GM23338 (cell line): ENCODE results near the gene INPP5A. TPM values are rescaled to one million over a fixed set of nuclear protein-coding genes. Genes with fewer than 3 reads are reported as not detected.

ENCODE experiments used
- ATAC-seq: fragments of 200-7000 bp; cut with Tn5 transposase; 3 replicates; pipeline ENCODE4 v1.9.1; 2020
- DNase-seq: peaks from one replicate; pipeline ENCODE4 v3.0.0-alpha.2; 2015; ENCODE audit warnings: low spot score
- H2AFZ ChIP-seq: fragments of 200-600 bp; sonication (generic); 2 replicates; pipeline ENCODE4 v1.8.0; 2016; ENCODE audit warnings: antibody characterized with exemption, mild to moderate bottlenecking, moderate library complexity
- H3F3A ChIP-seq: fragments of 200-600 bp; sonication (generic); replicated peaks from 2 replicates; pipeline ENCODE4 v1.8.0; 2017; ENCODE audit warnings: antibody characterized with exemption, mixed run types, low read depth
- H3K27ac ChIP-seq: fragments of 200-600 bp; sonication (generic); 2 replicates; pipeline ENCODE4 v1.6.1; 2016; ENCODE audit warnings: low read depth
- H3K27me3 ChIP-seq: fragments of 200-600 bp; sonication (generic); 2 replicates; pipeline ENCODE4 v1.8.0; 2016; ENCODE audit warnings: mild to moderate bottlenecking, mixed run types, moderate library complexity; ENCODE audit not compliant: insufficient read depth
- H3K36me3 ChIP-seq: fragments of 200-600 bp; sonication (generic); 2 replicates; pipeline ENCODE4 v1.8.0; 2016; ENCODE audit warnings: mild to moderate bottlenecking; ENCODE audit not compliant: insufficient read depth
- H3K4me1 ChIP-seq: fragments of 200-600 bp; sonication (generic); 2 replicates; pipeline ENCODE4 v1.8.0; 2016; ENCODE audit warnings: mild to moderate bottlenecking, moderate library complexity; ENCODE audit not compliant: insufficient read depth
- H3K4me2 ChIP-seq: fragments of 200-600 bp; sonication (generic); 2 replicates; pipeline ENCODE4 v1.7.1; 2017; ENCODE audit warnings: mixed run types
- H3K4me3 ChIP-seq: fragments of 200-600 bp; sonication (generic); 2 replicates; pipeline ENCODE4 v1.6.1; 2016; ENCODE audit warnings: mixed run types
- H3K79me2 ChIP-seq: fragments of 200-600 bp; sonication (generic); replicated peaks from 2 replicates; pipeline ENCODE4 v1.8.0; 2017; ENCODE audit warnings: mild to moderate bottlenecking; ENCODE audit not compliant: insufficient read depth
- H3K9me2 ChIP-seq: fragments of 200-600 bp; sonication (generic); 2 replicates; pipeline ENCODE4 v1.8.0; 2017; ENCODE audit not compliant: insufficient read depth
- H4K20me1 ChIP-seq: fragments of 200-600 bp; sonication (generic); replicated peaks from 2 replicates; pipeline ENCODE4 v1.8.0; 2017; ENCODE audit warnings: mild to moderate bottlenecking; ENCODE audit not compliant: insufficient read depth
- H3K27ac Mint-ChIP-seq: 2 replicates; pipeline ENCODE4 v1.8.0; 2020; ENCODE audit warnings: inconsistent platforms, mild to moderate bottlenecking, moderate library complexity, mixed read lengths
- H3K27me3 Mint-ChIP-seq: 3 replicates; pipeline ENCODE4 v1.8.0; 2022; ENCODE audit warnings: low read depth, mild to moderate bottlenecking, moderate library complexity, mixed read lengths, inconsistent platforms; ENCODE audit not compliant: insufficient read depth, poor library complexity
- H3K36me3 Mint-ChIP-seq: 3 replicates; pipeline ENCODE4 v1.8.0; 2021; ENCODE audit warnings: low read depth, mild to moderate bottlenecking, inconsistent platforms, moderate library complexity, mixed read lengths
- H3K4me1 Mint-ChIP-seq: 3 replicates; pipeline ENCODE4 v1.8.0; 2020; ENCODE audit warnings: mild to moderate bottlenecking, inconsistent platforms, mixed read lengths
- H3K4me3 Mint-ChIP-seq: 3 replicates; pipeline ENCODE4 v1.8.0; 2021; ENCODE audit warnings: moderate library complexity, mild to moderate bottlenecking, inconsistent platforms, mixed read lengths
- H3K9me3 Mint-ChIP-seq: 3 replicates; pipeline ENCODE4 v1.8.0; 2020; ENCODE audit warnings: moderate library complexity, mild to moderate bottlenecking, inconsistent platforms, mixed read lengths
- EZH2 ChIP-seq: fragments of 200-600 bp; sonication (generic); IDR thresholded peaks from one replicate; pipeline ENCODE4 v1.8.0; 2017; ENCODE audit warnings: antibody characterized with exemption, mild to moderate bottlenecking, low read depth; ENCODE audit not compliant: unreplicated experiment
- EZH2phosphoT487 ChIP-seq: fragments of 200-600 bp; sonication (generic); IDR thresholded peaks from one replicate; pipeline ENCODE4 v1.8.1; 2018; ENCODE audit warnings: antibody characterized with exemption; ENCODE audit not compliant: unreplicated experiment
- JUNB ChIP-seq: IDR thresholded peaks from one replicate; pipeline ENCODE4 v1.6.1; 2016; ENCODE audit warnings: antibody characterized with exemption; ENCODE audit not compliant: unreplicated experiment
- NANOG ChIP-seq: IDR thresholded peaks from 2 replicates; pipeline ENCODE4 v1.6.1; 2016; ENCODE audit warnings: antibody characterized with exemption, borderline replicate concordance
- POLR2AphosphoS5 ChIP-seq: IDR thresholded peaks from 2 replicates; pipeline ENCODE4 v1.6.1; 2016; ENCODE audit warnings: antibody characterized with exemption, low read depth
- STAT1 ChIP-seq: IDR thresholded peaks from one replicate; pipeline ENCODE4 v1.6.1; 2016; ENCODE audit warnings: antibody characterized with exemption; ENCODE audit not compliant: unreplicated experiment
- ZNF114 ChIP-seq: fragments of 250-450 bp; sonication (Bioruptor Pico); IDR thresholded peaks from 2 replicates; pipeline ENCODE4 v1.5.0; 2020; ENCODE audit warnings: mild to moderate bottlenecking, moderate library complexity
- polyA plus RNA-seq: library from polyadenylated mRNA; unstranded; fragments of >200 nt; fragmentation: Nextera tagmentation; extraction: Ambion mirVana; gene quantifications from 2 replicates; pipeline ENCODE4 v1.2.1, GENCODE V29; 2016
- total RNA-seq: library from RNA; depleted of rRNA; stranded (reverse); fragments of >200 nt; shearing (Covaris generic); gene quantifications from 2 replicates; pipeline ENCODE4 v1.2.3, GENCODE V29; 2014
- TF ChIP-seq, protein P1 (sequence below): fragments of 250-450 bp; sonication (Bioruptor Pico); IDR thresholded peaks from 2 replicates; pipeline ENCODE4 v1.5.0; 2020; ENCODE audit warnings: mild to moderate bottlenecking, moderate library complexity
- TF ChIP-seq, protein P2 (sequence below): IDR thresholded peaks from 2 replicates; pipeline ENCODE4 v1.6.1; 2016; ENCODE audit warnings: antibody characterized with exemption
- TF ChIP-seq, protein P3 (sequence below): IDR thresholded peaks from one replicate; pipeline ENCODE4 v1.6.1; 2018; ENCODE audit warnings: antibody characterized with exemption; ENCODE audit not compliant: unreplicated experiment

The INPP5A gene
- total and polyA plus RNA-seq, 2 experiments from 2014 or later: 5.9 to 40.6 TPM

DNA sequence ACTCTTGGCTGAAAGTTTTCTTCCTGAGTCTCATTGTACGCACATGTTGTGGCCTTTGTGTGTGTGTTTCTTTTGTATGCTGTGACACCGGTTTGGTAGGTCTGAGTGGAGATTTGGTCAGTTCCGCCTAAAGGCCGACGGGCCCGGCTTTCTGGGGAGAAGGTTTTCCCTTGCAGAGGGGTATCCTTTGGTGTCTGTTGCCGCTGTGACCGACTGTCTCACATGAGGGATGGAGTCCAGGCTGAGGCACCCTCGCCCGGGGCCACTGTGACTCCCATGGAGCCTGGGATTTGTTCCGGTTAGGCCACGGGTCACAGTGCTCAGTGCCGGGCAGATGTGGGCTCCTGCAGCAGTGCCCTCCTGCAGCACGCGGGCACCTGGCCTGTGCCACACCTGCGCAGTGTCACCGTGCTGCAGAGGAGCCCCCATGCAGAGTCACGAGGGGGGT is 19.4 kb downstream of the INPP5A start:
- DNase-seq: no peak
- Histone ChIP-seq H3K4me2 (no peak overlapping the region), H3K4me3 (no peak overlapping the region), H3K9me2 (no peaks in the 10 kb centered on the region), H3K36me3 (no peaks in the 10 kb centered on the region), H3K27ac (no peak overlapping the region), H2AFZ (no peak overlapping the region), H3K27me3 (no peaks in the 10 kb centered on the region), H3F3A (no peaks in the 10 kb centered on the region), H3K4me1 (no peaks in the 10 kb centered on the region), H3K79me2 (peaks cover 30% of the 10 kb centered on the region), H4K20me1 (peaks cover 13% of the 10 kb centered on the region; the same call in 1 of the 2 replicates)
- no peak overlapping the region for H3K4me3 Mint-ChIP-seq
- H3K27me3 Mint-ChIP-seq: peaks cover 1% of the 10 kb centered on the region
- no peak for ATAC-seq
- peaks cover 3% of the 10 kb centered on the region; the same call in 2 of the 3 replicates for H3K4me1 Mint-ChIP-seq
- no peak overlapping the region for H3K27ac Mint-ChIP-seq
- no peak for TF ChIP-seq POLR2AphosphoS5
- TF ChIP-seq ZNF114 (CRISPR knock-in tag): no peak
- no peak for TF ChIP-seq STAT1
- no peak for TF ChIP-seq NANOG
- no peaks in the 10 kb centered on the region for H3K9me3 Mint-ChIP-seq
- no peaks in the 10 kb centered on the region; the same call in 2 of the 3 replicates for H3K36me3 Mint-ChIP-seq

DNA sequence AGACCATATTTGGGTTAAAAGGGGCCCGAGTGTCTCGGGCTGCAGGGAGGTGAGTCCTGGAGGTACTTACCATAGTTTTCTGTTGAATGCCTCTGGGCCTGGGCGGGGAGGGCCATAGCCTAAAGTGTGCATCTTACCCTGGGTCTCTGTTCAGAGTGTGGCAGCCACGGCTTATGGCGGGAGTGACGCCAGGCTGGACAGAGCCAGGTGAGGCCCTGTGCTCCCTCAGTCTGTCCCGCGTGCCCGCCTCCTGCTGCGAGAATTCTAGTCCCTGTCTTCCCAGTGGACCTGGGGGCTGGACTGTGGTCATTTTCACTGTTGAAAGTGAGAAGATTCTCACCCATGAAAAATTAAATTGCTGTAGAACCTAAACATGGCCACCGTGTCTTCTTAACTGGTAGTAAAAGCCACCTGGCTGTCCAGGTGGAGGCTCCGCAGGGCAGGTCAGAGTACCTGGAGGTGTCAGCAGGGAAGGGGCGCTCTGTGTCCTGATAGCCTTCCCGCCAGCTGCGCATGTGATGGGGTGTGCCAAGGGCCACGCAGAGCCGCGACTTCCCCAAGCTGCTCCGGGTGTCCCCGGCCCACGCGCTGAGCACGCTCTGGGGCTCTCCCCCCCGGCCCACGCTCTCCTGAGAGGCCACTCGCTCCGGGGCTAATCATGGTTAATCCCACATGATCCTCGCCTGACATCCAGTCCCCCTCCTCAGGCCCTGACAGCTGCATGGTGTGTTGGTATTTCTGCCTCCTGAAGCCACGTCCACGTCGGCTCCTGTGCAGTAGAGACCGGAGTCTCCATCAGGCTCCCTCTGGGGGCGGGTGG is 20.3 kb downstream of the INPP5A start:
- peaks cover 13% of the 10 kb centered on the region; the same call in 1 of the 2 replicates for H4K20me1 ChIP-seq
- H3K4me3 ChIP-seq: no peak overlapping the region
- H3K27ac ChIP-seq: no peak overlapping the region
- Mint-ChIP-seq H3K9me3 (no peaks in the 10 kb centered on the region), H3K36me3 (no peaks in the 10 kb centered on the region; the same call in 2 of the 3 replicates), H3K27me3 (peaks cover 3% of the 10 kb centered on the region), H3K27ac (no peak overlapping the region), H3K4me1 (peaks cover 3% of the 10 kb centered on the region; the same call in 2 of the 3 replicates), H3K4me3 (no peak overlapping the region)
- no peak overlapping the region for H2AFZ ChIP-seq
- no peak overlapping the region for H3K4me2 ChIP-seq
- no peaks in the 10 kb centered on the region for H3K36me3 ChIP-seq
- H3K79me2 ChIP-seq: peaks cover 30% of the 10 kb centered on the region
- no peak for ATAC-seq
- H3F3A ChIP-seq: no peaks in the 10 kb centered on the region
- no peaks in the 10 kb centered on the region for H3K4me1 ChIP-seq
- no peak for DNase-seq
- H3K27me3 ChIP-seq: no peaks in the 10 kb centered on the region
- H3K9me2 ChIP-seq: no peaks in the 10 kb centered on the region
- TF ChIP-seq, protein P1, sequence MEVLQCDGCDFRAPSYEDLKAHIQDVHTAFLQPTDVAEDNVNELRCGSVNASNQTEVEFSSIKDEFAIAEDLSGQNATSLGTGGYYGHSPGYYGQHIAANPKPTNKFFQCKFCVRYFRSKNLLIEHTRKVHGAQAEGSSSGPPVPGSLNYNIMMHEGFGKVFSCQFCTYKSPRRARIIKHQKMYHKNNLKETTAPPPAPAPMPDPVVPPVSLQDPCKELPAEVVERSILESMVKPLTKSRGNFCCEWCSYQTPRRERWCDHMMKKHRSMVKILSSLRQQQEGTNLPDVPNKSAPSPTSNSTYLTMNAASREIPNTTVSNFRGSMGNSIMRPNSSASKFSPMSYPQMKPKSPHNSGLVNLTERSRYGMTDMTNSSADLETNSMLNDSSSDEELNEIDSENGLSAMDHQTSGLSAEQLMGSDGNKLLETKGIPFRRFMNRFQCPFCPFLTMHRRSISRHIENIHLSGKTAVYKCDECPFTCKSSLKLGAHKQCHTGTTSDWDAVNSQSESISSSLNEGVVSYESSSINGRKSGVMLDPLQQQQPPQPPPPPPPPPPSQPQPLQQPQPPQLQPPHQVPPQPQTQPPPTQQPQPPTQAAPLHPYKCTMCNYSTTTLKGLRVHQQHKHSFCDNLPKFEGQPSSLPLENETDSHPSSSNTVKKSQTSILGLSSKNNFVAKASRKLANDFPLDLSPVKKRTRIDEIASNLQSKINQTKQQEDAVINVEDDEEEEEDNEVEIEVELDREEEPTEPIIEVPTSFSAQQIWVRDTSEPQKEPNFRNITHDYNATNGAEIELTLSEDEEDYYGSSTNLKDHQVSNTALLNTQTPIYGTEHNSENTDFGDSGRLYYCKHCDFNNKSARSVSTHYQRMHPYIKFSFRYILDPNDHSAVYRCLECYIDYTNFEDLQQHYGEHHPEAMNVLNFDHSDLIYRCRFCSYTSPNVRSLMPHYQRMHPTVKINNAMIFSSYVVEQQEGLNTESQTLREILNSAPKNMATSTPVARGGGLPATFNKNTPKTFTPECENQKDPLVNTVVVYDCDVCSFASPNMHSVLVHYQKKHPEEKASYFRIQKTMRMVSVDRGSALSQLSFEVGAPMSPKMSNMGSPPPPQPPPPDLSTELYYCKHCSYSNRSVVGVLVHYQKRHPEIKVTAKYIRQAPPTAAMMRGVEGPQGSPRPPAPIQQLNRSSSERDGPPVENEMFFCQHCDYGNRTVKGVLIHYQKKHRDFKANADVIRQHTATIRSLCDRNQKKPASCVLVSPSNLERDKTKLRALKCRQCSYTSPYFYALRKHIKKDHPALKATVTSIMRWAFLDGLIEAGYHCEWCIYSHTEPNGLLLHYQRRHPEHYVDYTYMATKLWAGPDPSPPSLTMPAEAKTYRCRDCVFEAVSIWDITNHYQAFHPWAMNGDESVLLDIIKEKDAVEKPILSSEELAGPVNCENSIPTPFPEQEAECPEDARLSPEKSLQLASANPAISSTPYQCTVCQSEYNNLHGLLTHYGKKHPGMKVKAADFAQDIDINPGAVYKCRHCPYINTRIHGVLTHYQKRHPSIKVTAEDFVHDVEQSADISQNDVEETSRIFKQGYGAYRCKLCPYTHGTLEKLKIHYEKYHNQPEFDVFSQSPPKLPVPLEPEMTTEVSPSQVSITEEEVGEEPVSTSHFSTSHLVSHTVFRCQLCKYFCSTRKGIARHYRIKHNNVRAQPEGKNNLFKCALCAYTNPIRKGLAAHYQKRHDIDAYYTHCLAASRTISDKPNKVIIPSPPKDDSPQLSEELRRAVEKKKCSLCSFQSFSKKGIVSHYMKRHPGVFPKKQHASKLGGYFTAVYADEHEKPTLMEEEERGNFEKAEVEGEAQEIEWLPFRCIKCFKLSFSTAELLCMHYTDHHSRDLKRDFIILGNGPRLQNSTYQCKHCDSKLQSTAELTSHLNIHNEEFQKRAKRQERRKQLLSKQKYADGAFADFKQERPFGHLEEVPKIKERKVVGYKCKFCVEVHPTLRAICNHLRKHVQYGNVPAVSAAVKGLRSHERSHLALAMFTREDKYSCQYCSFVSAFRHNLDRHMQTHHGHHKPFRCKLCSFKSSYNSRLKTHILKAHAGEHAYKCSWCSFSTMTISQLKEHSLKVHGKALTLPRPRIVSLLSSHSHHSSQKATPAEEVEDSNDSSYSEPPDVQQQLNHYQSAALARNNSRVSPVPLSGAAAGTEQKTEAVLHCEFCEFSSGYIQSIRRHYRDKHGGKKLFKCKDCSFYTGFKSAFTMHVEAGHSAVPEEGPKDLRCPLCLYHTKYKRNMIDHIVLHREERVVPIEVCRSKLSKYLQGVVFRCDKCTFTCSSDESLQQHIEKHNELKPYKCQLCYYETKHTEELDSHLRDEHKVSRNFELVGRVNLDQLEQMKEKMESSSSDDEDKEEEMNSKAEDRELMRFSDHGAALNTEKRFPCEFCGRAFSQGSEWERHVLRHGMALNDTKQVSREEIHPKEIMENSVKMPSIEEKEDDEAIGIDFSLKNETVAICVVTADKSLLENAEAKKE: no peak
- TF ChIP-seq STAT1: no peak
- TF ChIP-seq, protein P2, sequence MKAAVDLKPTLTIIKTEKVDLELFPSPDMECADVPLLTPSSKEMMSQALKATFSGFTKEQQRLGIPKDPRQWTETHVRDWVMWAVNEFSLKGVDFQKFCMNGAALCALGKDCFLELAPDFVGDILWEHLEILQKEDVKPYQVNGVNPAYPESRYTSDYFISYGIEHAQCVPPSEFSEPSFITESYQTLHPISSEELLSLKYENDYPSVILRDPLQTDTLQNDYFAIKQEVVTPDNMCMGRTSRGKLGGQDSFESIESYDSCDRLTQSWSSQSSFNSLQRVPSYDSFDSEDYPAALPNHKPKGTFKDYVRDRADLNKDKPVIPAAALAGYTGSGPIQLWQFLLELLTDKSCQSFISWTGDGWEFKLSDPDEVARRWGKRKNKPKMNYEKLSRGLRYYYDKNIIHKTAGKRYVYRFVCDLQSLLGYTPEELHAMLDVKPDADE: no peak
- TF ChIP-seq, protein P3, sequence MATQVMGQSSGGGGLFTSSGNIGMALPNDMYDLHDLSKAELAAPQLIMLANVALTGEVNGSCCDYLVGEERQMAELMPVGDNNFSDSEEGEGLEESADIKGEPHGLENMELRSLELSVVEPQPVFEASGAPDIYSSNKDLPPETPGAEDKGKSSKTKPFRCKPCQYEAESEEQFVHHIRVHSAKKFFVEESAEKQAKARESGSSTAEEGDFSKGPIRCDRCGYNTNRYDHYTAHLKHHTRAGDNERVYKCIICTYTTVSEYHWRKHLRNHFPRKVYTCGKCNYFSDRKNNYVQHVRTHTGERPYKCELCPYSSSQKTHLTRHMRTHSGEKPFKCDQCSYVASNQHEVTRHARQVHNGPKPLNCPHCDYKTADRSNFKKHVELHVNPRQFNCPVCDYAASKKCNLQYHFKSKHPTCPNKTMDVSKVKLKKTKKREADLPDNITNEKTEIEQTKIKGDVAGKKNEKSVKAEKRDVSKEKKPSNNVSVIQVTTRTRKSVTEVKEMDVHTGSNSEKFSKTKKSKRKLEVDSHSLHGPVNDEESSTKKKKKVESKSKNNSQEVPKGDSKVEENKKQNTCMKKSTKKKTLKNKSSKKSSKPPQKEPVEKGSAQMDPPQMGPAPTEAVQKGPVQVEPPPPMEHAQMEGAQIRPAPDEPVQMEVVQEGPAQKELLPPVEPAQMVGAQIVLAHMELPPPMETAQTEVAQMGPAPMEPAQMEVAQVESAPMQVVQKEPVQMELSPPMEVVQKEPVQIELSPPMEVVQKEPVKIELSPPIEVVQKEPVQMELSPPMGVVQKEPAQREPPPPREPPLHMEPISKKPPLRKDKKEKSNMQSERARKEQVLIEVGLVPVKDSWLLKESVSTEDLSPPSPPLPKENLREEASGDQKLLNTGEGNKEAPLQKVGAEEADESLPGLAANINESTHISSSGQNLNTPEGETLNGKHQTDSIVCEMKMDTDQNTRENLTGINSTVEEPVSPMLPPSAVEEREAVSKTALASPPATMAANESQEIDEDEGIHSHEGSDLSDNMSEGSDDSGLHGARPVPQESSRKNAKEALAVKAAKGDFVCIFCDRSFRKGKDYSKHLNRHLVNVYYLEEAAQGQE: no peak
- TF ChIP-seq EZH2phosphoT487: no peak
- no peak for TF ChIP-seq JUNB
- TF ChIP-seq POLR2AphosphoS5: no peak
- TF ChIP-seq EZH2: no peak
